Natural killer cell (primary cell): ENCODE measurements around the gene EVI2A. TPM values are rescaled to one million over a fixed set of nuclear protein-coding genes. Genes with fewer than 3 reads are reported as not detected.

Experiments
- ATAC-seq, 3 donors: fragments of 150-1000 bp in 2 of 3; fragments of 200-7000 bp in 1 of 3; cut with Tn5 transposase; 1 replicate in 1 of 3; 2 replicates in 2 of 3; pipeline ENCODE4 v1.10.0; 2021; ENCODE audit warnings: mild to moderate bottlenecking in 2 of 3, moderate library complexity in 2 of 3
- DNase-seq, 2 donors: peaks; one replicate each; pipeline versions ENCODE4 v3.0.0 to v3.0.0-alpha.2; 2013 to 2021; ENCODE audit warnings: mixed read lengths in 1 of 2
- H3K27ac ChIP-seq: one replicate; pipeline ENCODE4 v1.5.1; 2013; ENCODE audit warnings: mild to moderate bottlenecking, low read length
- H3K27me3 ChIP-seq: one replicate; pipeline ENCODE4 v1.6.1; 2013; ENCODE audit warnings: low read length; ENCODE audit not compliant: control insufficient read depth, insufficient read depth
- H3K36me3 ChIP-seq: one replicate; pipeline ENCODE4 v1.6.1; 2013; ENCODE audit warnings: low read length; ENCODE audit not compliant: control insufficient read depth, insufficient read depth
- H3K4me1 ChIP-seq: one replicate; pipeline ENCODE4 v1.6.1; 2013; ENCODE audit warnings: low read length; ENCODE audit not compliant: control insufficient read depth, insufficient read depth
- H3K4me3 ChIP-seq: one replicate; pipeline ENCODE4 v1.5.1; 2013; ENCODE audit warnings: low read length
- H3K9me3 ChIP-seq: one replicate; pipeline ENCODE4 v1.6.1; 2013; ENCODE audit warnings: low read length; ENCODE audit not compliant: control insufficient read depth, insufficient read depth
- H3K27ac Mint-ChIP-seq, 2 donors: one replicate each; pipeline ENCODE4 v1.8.0; 2022; ENCODE audit warnings: mild to moderate bottlenecking in 2 of 2, mixed read lengths in 2 of 2, moderate library complexity in 1 of 2
- H3K27me3 Mint-ChIP-seq, 2 donors: one replicate each; pipeline ENCODE4 v1.8.0; 2022; ENCODE audit warnings: low read depth in 2 of 2, mixed read lengths in 2 of 2
- H3K36me3 Mint-ChIP-seq: one replicate; pipeline ENCODE4 v1.8.0; 2022; ENCODE audit warnings: mixed read lengths
- H3K4me1 Mint-ChIP-seq, 2 donors: one replicate each; pipeline ENCODE4 v1.8.0; 2022; ENCODE audit warnings: mixed read lengths in 2 of 2
- H3K4me3 Mint-ChIP-seq: one replicate; pipeline ENCODE4 v1.8.0; 2022; ENCODE audit warnings: mild to moderate bottlenecking, moderate library complexity, mixed read lengths
- H3K9me3 Mint-ChIP-seq, 2 donors: one replicate each; pipeline ENCODE4 v1.8.0; 2022; ENCODE audit warnings: mixed read lengths in 2 of 2
- CTCF ChIP-seq: fragments of 200-600 bp; IDR thresholded peaks from one replicate; pipeline ENCODE4 v1.8.0; 2022; ENCODE audit warnings: antibody characterized with exemption
- WGBS: methylation state at CpG from one replicate; pipeline ENCODE4 v1.1.7; 2013; ENCODE audit warnings: missing lambda C conversion rate; ENCODE audit not compliant: insufficient coverage; 5-methylcytosine and 5-hydroxymethylcytosine counted together
- intact Hi-C: fragments of 100-400 bp; cut with micrococcal nuclease; formaldehyde crosslinking; loops from one replicate; pipeline ENCODE4 v1.14.2; 2022
- total RNA-seq, 4 donors: library from RNA; stranded (reverse); fragments of 120-200 nt in 1 of 4; gene quantifications; one replicate each; pipeline versions ENCODE4 v1.2.3 to v1.2.4, GENCODE V29; 2013 to 2022

Gene EVI2A
- total RNA-seq, 3 donors from 2014 or later (not counting 1 experiment from before 2014, with no cell fraction given): 20.9 to 33.0 (median 32.4) TPM

- DNase-seq (no peak), ATAC-seq (no peak)
- 99% methylated on average over 4 of the region's 6 CpGs for WGBS
- Histone ChIP-seq H3K9me3 (no peaks in the 10 kb centered on the region), H3K4me1 (no peaks in the 10 kb centered on the region), H3K36me3 (peaks cover 17% of the 10 kb centered on the region), H3K4me3 (no peak overlapping the region), H3K27ac (no peak overlapping the region), H3K27me3 (no peaks in the 10 kb centered on the region)
- Mint-ChIP-seq H3K27me3 (no peaks in the 10 kb centered on the region), H3K36me3 (peaks cover 7% of the 10 kb centered on the region), H3K9me3 (no peaks in the 10 kb centered on the region), H3K4me3 (no peak overlapping the region), H3K4me1 (no peaks in the 10 kb centered on the region), H3K27ac (no peak overlapping the region)
- TF ChIP-seq CTCF: no peak
- intact Hi-C loops: no loop called here
These were observed 18.7 kb upstream of the EVI2A start for GRCh38 chr17:31339906-31340661.

- H3K36me3 ChIP-seq: peaks cover 15% of the 10 kb centered on the region
- Mint-ChIP-seq H3K27ac (no peak overlapping the region), H3K4me1 (no peaks in the 10 kb centered on the region), H3K36me3 (peaks cover 9% of the 10 kb centered on the region), H3K27me3 (no peaks in the 10 kb centered on the region), H3K9me3 (no peaks in the 10 kb centered on the region), H3K4me3 (no peak overlapping the region)
- no peak overlapping the region for H3K4me3 ChIP-seq
- intact Hi-C loops: loop anchor here (10.0 kb wide), 1 partner anchor 354 kb away; the partner anchor contains the start of gene RNF135
- DNase-seq (no peak), ATAC-seq (no peak)
- H3K27me3 ChIP-seq: no peaks in the 10 kb centered on the region
- no peaks in the 10 kb centered on the region for H3K4me1 ChIP-seq
- no peak overlapping the region for H3K27ac ChIP-seq
- TF ChIP-seq CTCF: no peak
- no peaks in the 10 kb centered on the region for H3K9me3 ChIP-seq
These were observed 7.8 kb upstream of the EVI2A start for GRCh38 chr17:31329221-31329620.

GRCh38 chr17:31328160-31328535 is 6.7 kb upstream of the EVI2A start:
- Histone ChIP-seq H3K4me1 (no peaks in the 10 kb centered on the region), H3K9me3 (no peaks in the 10 kb centered on the region), H3K27me3 (no peaks in the 10 kb centered on the region), H3K27ac (no peak overlapping the region), H3K36me3 (peaks cover 13% of the 10 kb centered on the region), H3K4me3 (no peak overlapping the region)
- intact Hi-C loops: loop anchor here (10.0 kb wide), 1 partner anchor 353 kb away; the partner anchor contains the start of gene RNF135
- no peak for DNase-seq
- H3K27me3 Mint-ChIP-seq: no peaks in the 10 kb centered on the region
- H3K4me1 Mint-ChIP-seq: peaks cover 0 to 6% of the 10 kb centered on the region in 2 donors
- H3K27ac Mint-ChIP-seq: no peak overlapping the region
- TF ChIP-seq CTCF: no peak
- peaks cover 9% of the 10 kb centered on the region for H3K36me3 Mint-ChIP-seq
- H3K9me3 Mint-ChIP-seq: no peaks in the 10 kb centered on the region
- H3K4me3 Mint-ChIP-seq: no peak overlapping the region
- ATAC-seq: no peak
